ENCODE measurements around the gene ADAR. TPM values are rescaled to one million over a fixed set of nuclear protein-coding genes. Genes with fewer than 3 reads are reported as not detected.
A peak's percentile ranks its signal among the peaks of the same experiment; 100 is the strongest.

ADAR gene
- total and polyA plus RNA-seq, 2 of the 8 experiments (the other 6 are each of a cell fraction or from before 2014, with no cell fraction given): 125 to 242 TPM

GRCh38 chr1:154575147-154575927 is 32.6 kb downstream of the ADAR start:
- no peak overlapping the region for H2BK15ac ChIP-seq (ENCODE audit: low read length)
- H3K79me2 ChIP-seq (ENCODE audit: control insufficient read depth in 1 of 2, insufficient read depth in 2 of 2, low read length in 2 of 2): no peaks in the 10 kb centered on the region
- peaks cover 11 to 21% (median 14%) of the 10 kb centered on the region in 4 experiments for H3K36me3 ChIP-seq (ENCODE audit: control insufficient read depth in 2 of 4, insufficient read depth in 4 of 4, low read length in 3 of 4)
- no peak overlapping the region for H3K4me3 ChIP-seq (ENCODE audit: extremely low read depth in 1 of 4, insufficient read depth in 2 of 4, low read depth in 3 of 4, low read length in 4 of 4)
- no peak overlapping the region for H2BK20ac ChIP-seq (ENCODE audit: low read length)
- no peak overlapping the region for H4K5ac ChIP-seq (ENCODE audit: insufficient read length, low read depth, low read length)
- no peak overlapping the region for H3K4ac ChIP-seq (replicated peaks; ENCODE audit: insufficient read length, low read depth, low read length)
- H4K8ac ChIP-seq (ENCODE audit: extremely low read depth, insufficient read depth, low read length): no peak overlapping the region
- peaks cover 6 to 18% of the 10 kb centered on the region in 2 experiments for H4K20me1 ChIP-seq (replicated peaks in 1 of 2; ENCODE audit: control insufficient read depth in 1 of 2, insufficient read depth in 2 of 2, low read length in 2 of 2)
- H2BK12ac ChIP-seq (ENCODE audit: low read depth, low read length): no peak overlapping the region
- H2AK5ac ChIP-seq (ENCODE audit: low read depth, low read length): no peak overlapping the region
- no peak overlapping the region for H3K18ac ChIP-seq (ENCODE audit: extremely low read depth, low read length)
- H3K27me3 ChIP-seq (replicated peaks in 1 of 4; ENCODE audit: control insufficient read depth in 3 of 4, extremely low read depth in 1 of 4, insufficient read depth in 3 of 4, low read length in 3 of 4): no peaks in the 10 kb centered on the region
- FAIRE-seq (no peak), DNase-seq (ENCODE audit: low read depth in 1 of 2, low spot score in 2 of 2) (no peak)
- peaks cover 0 to 3% (median 1%) of the 10 kb centered on the region in 4 experiments; a peak in 2 of 7 replicates for H3K4me1 ChIP-seq (replicated peaks in 1 of 4; ENCODE audit: control insufficient read depth in 3 of 4, insufficient read depth in 4 of 4, low read length in 3 of 4)
- no peak overlapping the region for H4K91ac ChIP-seq (replicated peaks; ENCODE audit: insufficient read length, low read length)
- no peak overlapping the region for H3K23ac ChIP-seq (ENCODE audit: insufficient read length)
- H3K27ac ChIP-seq (ENCODE audit: low read depth, low read length): no peak overlapping the region
- no peak for TF ChIP-seq RFX5 (IDR thresholded peaks at IDR 0.05; ENCODE audit: borderline replicate concordance, low read depth, low read length)
- TF ChIP-seq POLR2AphosphoS5 (IDR thresholded peaks at IDR 0.05; ENCODE audit: low read depth, low read length): peak; percentile 16; the same call in 1 of the 2 replicates
- no peak overlapping the region for H3K56ac ChIP-seq (replicated peaks; ENCODE audit: insufficient read length, low read depth, low read length)
- CTCF ChIA-PET (ENCODE audit: partially characterized antibody): interaction anchor here (0.9 to 3.0 kb wide), 8 partner anchors 14 to 359 kb away, joined by 3 to 13 read pairs (median 3); no protein-coding TSS in a partner anchor
- no peaks in the 10 kb centered on the region; the same call in 1 of the 2 replicates for H3K79me1 ChIP-seq (ENCODE audit: low read depth, low read length)
- WGBS, 2 experiments (ENCODE audit: extremely low coverage in 1 of 2, insufficient coverage in 1 of 2, insufficient read length in 1 of 2, insufficient replicate concordance in 2 of 2, low coverage in 1 of 2, low lambda C conversion rate in 2 of 2, missing lambda C conversion rate in 1 of 2): 80% methylated on average over 10 of the region's 10 CpGs; no CpG with 5 or more reads in 1 of the 2 experiments
- H2BK5ac ChIP-seq (ENCODE audit: low read depth, low read length): no peak overlapping the region
- H3K9me3 ChIP-seq (ENCODE audit: insufficient read depth in 2 of 2, low read depth in 1 of 2, low read length in 1 of 2): no peaks in the 10 kb centered on the region
- H2BK120ac ChIP-seq (replicated peaks; ENCODE audit: low read depth, low read length): no peak overlapping the region
- no peak overlapping the region for H3K14ac ChIP-seq (ENCODE audit: insufficient read length)
- no peak overlapping the region for H3K9ac ChIP-seq (replicated peaks in 1 of 4; ENCODE audit: extremely low read depth in 1 of 4, low read depth in 3 of 4, low read length in 3 of 4)
- H3K4me2 ChIP-seq (ENCODE audit: insufficient read depth in 1 of 2, low read depth in 2 of 2, low read length in 2 of 2): no peak overlapping the region
- H2AFZ ChIP-seq (ENCODE audit: low read length): no peak overlapping the region
- POLR2A ChIA-PET (ENCODE audit: partially characterized antibody): interaction anchor here (0.8 to 5.0 kb wide), 6 partner anchors 15 to 155 kb away, joined by 3 to 23 read pairs (median 4); no protein-coding TSS in a partner anchor
- H3K23me2 ChIP-seq (ENCODE audit: low read depth, low read length): no peaks in the 10 kb centered on the region
